Stomach (tissue), 9 donors: Measurements from ENCODE around the gene DDB1. TPM values are rescaled to one million over a fixed set of nuclear protein-coding genes. Genes with fewer than 3 reads are reported as not detected.

Source experiments
- DNase-seq, 2 donors: peaks; one replicate each; pipeline versions ENCODE4 v3.0.0 to v3.0.0-alpha.2; 2013 to 2019
- H3K27ac ChIP-seq, 5 donors: fragments of 200-600 bp in 4 of 5; sonication (generic) in 4 of 5; one replicate each; pipeline ENCODE4 v1.5.1; 2013 to 2019; ENCODE audit warnings: mild to moderate bottlenecking in 1 of 5, moderate library complexity in 1 of 5
- H3K27me3 ChIP-seq, 3 donors: fragments of 200-600 bp; sonication (generic); one replicate each; pipeline ENCODE4 v1.5.1; 2017 to 2019; ENCODE audit warnings: mixed run types in 1 of 3
- H3K36me3 ChIP-seq, 4 donors: fragments of 200-600 bp; sonication (generic); 1 replicate in 3 of 4; 2 replicates in 1 of 4; pipeline ENCODE4 v1.5.1; 2016 to 2019
- H3K4me1 ChIP-seq, 4 donors: fragments of 200-600 bp; sonication (generic); one replicate each; pipeline ENCODE4 v1.5.1; 2016 to 2019
- H3K4me3 ChIP-seq, 4 donors: fragments of 200-600 bp; sonication (generic) in 3 of 4; one replicate each; pipeline ENCODE4 v1.5.1; 2016 to 2019; ENCODE audit warnings: mild to moderate bottlenecking in 1 of 4
- H3K9me3 ChIP-seq, 4 donors: fragments of 200-600 bp; sonication (generic); one replicate each; pipeline ENCODE4 v1.5.1; 2016 to 2019
- CTCF ChIP-seq, 7 experiments: fragments of 450-650 bp in 4 of 7; fragments of 200-600 bp in 3 of 7; sonication (generic) in 3 of 7; IDR thresholded peaks; one replicate each; pipeline ENCODE4 v1.5.1; 2016 to 2019; ENCODE audit warnings: antibody characterized with exemption in 7 of 7, control low read depth in 2 of 7, mild to moderate bottlenecking in 1 of 7
- EP300 ChIP-seq: sonication (generic); formaldehyde crosslinking; IDR thresholded peaks from one replicate; pipeline ENCODE4 v1.6.1; 2017; ENCODE audit warnings: antibody characterized with exemption
- POLR2A ChIP-seq, 4 donors: fragments of 450-650 bp; IDR thresholded peaks; one replicate each; pipeline ENCODE4 v1.6.1; 2016; ENCODE audit warnings: antibody characterized with exemption in 4 of 4, control low read depth in 2 of 4, mild to moderate bottlenecking in 1 of 4, moderate library complexity in 1 of 4
- POLR2AphosphoS5 ChIP-seq, 3 donors: sonication (generic); formaldehyde crosslinking; IDR thresholded peaks; one replicate each; pipeline ENCODE4 v1.6.1; 2016; ENCODE audit warnings: antibody characterized with exemption in 3 of 3
- WGBS, 5 donors: extraction: QIAGEN DNeasy Blood & Tissue Kit in 3 of 5; methylation state at CpG; one replicate each; pipeline versions ENCODE4 v1.1.5 to v1.1.7; 2013 to 2018; 5-methylcytosine and 5-hydroxymethylcytosine counted together
- intact Hi-C: fragments of 100-400 bp; cut with DNase I; formaldehyde crosslinking; loops from one replicate; pipeline ENCODE4 v1.15.1; 2023; ENCODE audit warnings: low total_unique reads
- polyA plus RNA-seq, 3 donors: library from polyadenylated mRNA; stranded (reverse); fragments of 200-250 nt; gene quantifications; one replicate each; pipeline ENCODE4 v1.2.3, GENCODE V29; 2013
- total RNA-seq, 5 donors: library from RNA; depleted of rRNA; stranded (reverse); fragments of >200 nt; gene quantifications; one replicate each; pipeline versions ENCODE4 v1.1.0 to v1.2.3, GENCODE V29; 2014 to 2016
- donor health status: healthy with polysubstance abuse.
- donor health status: Bipolar disorder and iron deficiency.
- donor health status: healthy.

Gene DDB1
- total and polyA plus RNA-seq, 8 donors, result 44.2 to 489 (median 114) TPM

GRCh38 chr11:61369372-61370348, 36.8 kb upstream of the DDB1 start:
- 76 to 91% (median 85%) methylated on average over 9 of the region's 9 CpGs for WGBS, 5 donors
- peaks cover 51 to 73% (median 65%) of the 10 kb centered on the region in 4 donors for H3K36me3 ChIP-seq
- DNase-seq, result peak in 1 of 2 donors; percentile 52

GRCh38 chr11:61368646-61369045, 35.7 kb upstream of the DDB1 start:
- H3K36me3 ChIP-seq, result peaks cover 57 to 74% (median 71%) of the 10 kb centered on the region in 4 donors
- WGBS, 5 donors, result 89 to 97% (median 94%) methylated on average over 7 of the region's 7 CpGs
- DNase-seq, result no peak
- intact Hi-C loops, result no loop called here
- TF ChIP-seq POLR2A (IDR thresholded peaks at IDR 0.05) (no peak), CTCF (IDR thresholded peaks at IDR 0.05) (no peak), EP300 (no peak), POLR2AphosphoS5 (IDR thresholded peaks at IDR 0.05) (no peak)
- H3K27ac ChIP-seq, result no peak overlapping the region
- peaks cover 0 to 13% (median 2%) of the 10 kb centered on the region in 4 donors for H3K4me1 ChIP-seq
- no peak overlapping the region for H3K4me3 ChIP-seq
- H3K27me3 ChIP-seq, result no peaks in the 10 kb centered on the region
- H3K9me3 ChIP-seq, result no peaks in the 10 kb centered on the region

More at GRCh38 chr11:61369372-61370348, 36.8 kb upstream of the DDB1 start:
- Histone ChIP-seq H3K4me3 (no peak overlapping the region), H3K27me3 (no peaks in the 10 kb centered on the region), H3K9me3 (no peaks in the 10 kb centered on the region), H3K4me1 (peaks cover 0 to 8% (median 0%) of the 10 kb centered on the region in 4 donors), H3K27ac (no peak overlapping the region)
- peak in 1 of 3 donors; percentile 15 for TF ChIP-seq POLR2AphosphoS5 (IDR thresholded peaks at IDR 0.05)
- no peak for TF ChIP-seq EP300
- intact Hi-C loops, result no loop called here

- Histone ChIP-seq H3K4me1 (peaks cover 9 to 16% (median 13%) of the 10 kb centered on the region in 4 donors), H3K27me3 (no peaks in the 10 kb centered on the region), H3K9me3 (no peaks in the 10 kb centered on the region), H3K36me3 (peaks cover 57 to 74% (median 71%) of the 10 kb centered on the region in 4 donors), H3K4me3 (no peak overlapping the region), H3K27ac (no peak overlapping the region)
- DNase-seq, result no peak
- intact Hi-C loops, result no loop called here
- 80 to 89% (median 82%) methylated on average over 6 of the region's 6 CpGs for WGBS, 5 donors
- no peak for TF ChIP-seq EP300
- TF ChIP-seq POLR2AphosphoS5 (IDR thresholded peaks at IDR 0.05), result no peak
- TF ChIP-seq POLR2A (IDR thresholded peaks at IDR 0.05), result no peak
- no peak for TF ChIP-seq CTCF (IDR thresholded peaks at IDR 0.05)
These were observed 34.5 kb upstream of the DDB1 start for GRCh38 chr11:61367406-61367805.

- Histone ChIP-seq H3K4me3 (no peak overlapping the region), H3K4me1 (peaks cover 21 to 38% (median 30%) of the 10 kb centered on the region in 4 donors), H3K9me3 (no peaks in the 10 kb centered on the region), H3K27me3 (no peaks in the 10 kb centered on the region), H3K36me3 (peaks cover 49 to 55% (median 52%) of the 10 kb centered on the region in 4 donors), H3K27ac (no peak overlapping the region)
- 90 to 95% (median 95%) methylated on average over 5 of the region's 5 CpGs for WGBS, 5 donors
- TF ChIP-seq POLR2AphosphoS5 (IDR thresholded peaks at IDR 0.05), result no peak
- no peak for TF ChIP-seq POLR2A (IDR thresholded peaks at IDR 0.05)
- no peak for TF ChIP-seq EP300
- no peak for TF ChIP-seq CTCF (IDR thresholded peaks at IDR 0.05)
- DNase-seq, result no peak
- intact Hi-C loops, result no loop called here
These were observed 31.2 kb upstream of the DDB1 start for GRCh38 chr11:61364012-61364675.
